ENCODE results near the gene RUFY3.

RUFY3 gene

GRCh38 chr4:70793626-70794025 lies 71.9 kb downstream of the RUFY3 start:
- H3K27ac ChIP-seq, result no peak overlapping the region
- no peak for TF ChIP-seq CTCF (IDR thresholded peaks at IDR 0.05)
- no peak for TF ChIP-seq ZFX (IDR thresholded peaks at IDR 0.05; ENCODE audit: borderline replicate concordance)

- no peak overlapping the region for H3K27ac ChIP-seq
- TF ChIP-seq ZFX (IDR thresholded peaks at IDR 0.05; ENCODE audit: borderline replicate concordance) (no peak), CTCF (IDR thresholded peaks at IDR 0.05) (no peak)
These were observed 79.6 kb downstream of the RUFY3 start for GRCh38 chr4:70801265-70801809.

- TF ChIP-seq CTCF (IDR thresholded peaks at IDR 0.05) (no peak), ZFX (IDR thresholded peaks at IDR 0.05; ENCODE audit: borderline replicate concordance) (no peak)
These were observed 81.3 kb downstream of the RUFY3 start for GRCh38 chr4:70802928-70803580.

GRCh38 chr4:70808151-70808550 lies 86.4 kb downstream of the RUFY3 start:
- no peak for TF ChIP-seq CTCF (IDR thresholded peaks at IDR 0.05)
- no peak overlapping the region for H3K27ac ChIP-seq

More at GRCh38 chr4:70802928-70803580, 81.3 kb downstream of the RUFY3 start:
- H3K27ac ChIP-seq, result no peak overlapping the region

- TF ChIP-seq CTCF (IDR thresholded peaks at IDR 0.05) (no peak), ZFX (IDR thresholded peaks at IDR 0.05; ENCODE audit: borderline replicate concordance) (no peak)
- no peak overlapping the region for H3K27ac ChIP-seq
These were observed 93.6 kb downstream of the RUFY3 start for GRCh38 chr4:70815370-70815769.

- H3K27ac ChIP-seq, result 0 out of 2 replicates have a peak overlapping the region, but pooled peaks have one; percentile 4
- TF ChIP-seq ZFX (IDR thresholded peaks at IDR 0.05; ENCODE audit: borderline replicate concordance) (no peak), CTCF (IDR thresholded peaks at IDR 0.05) (no peak)
These were observed 95.1 kb downstream of the RUFY3 start for GRCh38 chr4:70816894-70817293.

- TF ChIP-seq CTCF (IDR thresholded peaks at IDR 0.05) (no peak), ZFX (IDR thresholded peaks at IDR 0.05; ENCODE audit: borderline replicate concordance) (no peak)
- H3K27ac ChIP-seq, result no peak overlapping the region
These were observed 96.5 kb downstream of the RUFY3 start for GRCh38 chr4:70818173-70818855.
